ENCODE results near the gene KRTAP10-2. TPM values are rescaled to one million over a fixed set of nuclear protein-coding genes. Genes with fewer than 3 reads are reported as not detected.
"Not testable (repeated sequence)": the region's sequence is repeated elsewhere in the genome, so short reads cannot be mapped to it uniquely, and the experiment has no call there.

Gene KRTAP10-2
- total RNA-seq, 1 experiment from 2014 or later = not detected

GRCh38 chr21:44579056-44579832 is 27.9 kb upstream of the KRTAP10-2 start:
- no peak for DNase-seq
- Histone ChIP-seq H3K79me2 (ENCODE audit: low read length) (no peaks in the 10 kb centered on the region), H3K9me3 (ENCODE audit: low read length) (no peaks in the 10 kb centered on the region), H3K9me2 (replicated peaks; ENCODE audit: insufficient read depth, low read length) (no peaks in the 10 kb centered on the region), H3K4me1 (ENCODE audit: low read length) (no peaks in the 10 kb centered on the region), H2AFZ (ENCODE audit: low read length) (no peak overlapping the region), H3K27me3 (ENCODE audit: low read length) (no peaks in the 10 kb centered on the region), H3K4me2 (ENCODE audit: low read depth, low read length, poor library complexity, severe bottlenecking) (no peak overlapping the region), H4K20me1 (ENCODE audit: insufficient read depth, low read depth, low read length) (no peaks in the 10 kb centered on the region), H3K9ac (ENCODE audit: low read length) (no peak overlapping the region), H3K27ac (ENCODE audit: low read length) (no peak overlapping the region), H3K4me3 (ENCODE audit: low read length) (no peak overlapping the region), H3K36me3 (ENCODE audit: insufficient read depth, low read length) (no peaks in the 10 kb centered on the region)

- H3K4me1 ChIP-seq (ENCODE audit: low read length) = no peaks in the 10 kb centered on the region
- no peaks in the 10 kb centered on the region for H3K9me3 ChIP-seq (ENCODE audit: low read length)
- DNase-seq = no peak
Measured at GRCh38 chr21:44578371-44579055, 27.2 kb upstream of the KRTAP10-2 start.

GRCh38 chr21:44576025-44576420 is 24.7 kb upstream of the KRTAP10-2 start:
- Histone ChIP-seq H3K9me3 (ENCODE audit: low read length) (no peaks in the 10 kb centered on the region), H3K79me2 (ENCODE audit: low read length) (no peaks in the 10 kb centered on the region), H3K27ac (ENCODE audit: low read length) (no peak overlapping the region), H4K20me1 (ENCODE audit: insufficient read depth, low read depth, low read length) (no peaks in the 10 kb centered on the region), H3K4me3 (ENCODE audit: low read length) (no peak overlapping the region), H3K4me2 (ENCODE audit: low read depth, low read length, poor library complexity, severe bottlenecking) (no peak overlapping the region), H3K9me2 (replicated peaks; ENCODE audit: insufficient read depth, low read length) (no peaks in the 10 kb centered on the region), H3K9ac (ENCODE audit: low read length) (no peak overlapping the region), H2AFZ (ENCODE audit: low read length) (no peak overlapping the region), H3K4me1 (ENCODE audit: low read length) (no peaks in the 10 kb centered on the region), H3K27me3 (ENCODE audit: low read length) (no peaks in the 10 kb centered on the region), H3K36me3 (ENCODE audit: insufficient read depth, low read length) (no peaks in the 10 kb centered on the region)
- DNase-seq = no peak

More at GRCh38 chr21:44578371-44579055, 27.2 kb upstream of the KRTAP10-2 start:
- no peaks in the 10 kb centered on the region for H4K20me1 ChIP-seq (ENCODE audit: insufficient read depth, low read depth, low read length)
- no peak overlapping the region for H3K4me3 ChIP-seq (ENCODE audit: low read length)
- H3K27me3 ChIP-seq (ENCODE audit: low read length) = no peaks in the 10 kb centered on the region
- no peak overlapping the region for H3K27ac ChIP-seq (ENCODE audit: low read length)
- no peak overlapping the region for H3K4me2 ChIP-seq (ENCODE audit: low read depth, low read length, poor library complexity, severe bottlenecking)
- no peak overlapping the region for H2AFZ ChIP-seq (ENCODE audit: low read length)
- H3K9ac ChIP-seq (ENCODE audit: low read length) = no peak overlapping the region
- no peaks in the 10 kb centered on the region for H3K36me3 ChIP-seq (ENCODE audit: insufficient read depth, low read length)
- H3K79me2 ChIP-seq (ENCODE audit: low read length) = no peaks in the 10 kb centered on the region
- no peaks in the 10 kb centered on the region for H3K9me2 ChIP-seq (replicated peaks; ENCODE audit: insufficient read depth, low read length)

GRCh38 chr21:44575307-44576024 is 24.2 kb upstream of the KRTAP10-2 start:
- no peak overlapping the region for H3K4me3 ChIP-seq (ENCODE audit: low read length)
- no peak overlapping the region for H2AFZ ChIP-seq (ENCODE audit: low read length)
- no peaks in the 10 kb centered on the region for H3K4me1 ChIP-seq (ENCODE audit: low read length)
- H4K20me1 ChIP-seq (ENCODE audit: insufficient read depth, low read depth, low read length) = no peaks in the 10 kb centered on the region
- no peak overlapping the region for H3K9ac ChIP-seq (ENCODE audit: low read length)
- no peak for DNase-seq
- no peaks in the 10 kb centered on the region for H3K79me2 ChIP-seq (ENCODE audit: low read length)
- no peak overlapping the region for H3K4me2 ChIP-seq (ENCODE audit: low read depth, low read length, poor library complexity, severe bottlenecking)
- H3K9me3 ChIP-seq (ENCODE audit: low read length) = no peaks in the 10 kb centered on the region
- no peaks in the 10 kb centered on the region for H3K9me2 ChIP-seq (replicated peaks; ENCODE audit: insufficient read depth, low read length)
- no peak overlapping the region for H3K27ac ChIP-seq (ENCODE audit: low read length)
- no peaks in the 10 kb centered on the region for H3K27me3 ChIP-seq (ENCODE audit: low read length)
- H3K36me3 ChIP-seq (ENCODE audit: insufficient read depth, low read length) = no peaks in the 10 kb centered on the region

- Histone ChIP-seq H3K4me2 (ENCODE audit: low read depth, low read length, poor library complexity, severe bottlenecking) (no peak overlapping the region), H4K20me1 (ENCODE audit: insufficient read depth, low read depth, low read length) (no peaks in the 10 kb centered on the region), H3K9me2 (replicated peaks; ENCODE audit: insufficient read depth, low read length) (no peaks in the 10 kb centered on the region), H3K36me3 (ENCODE audit: insufficient read depth, low read length) (no peaks in the 10 kb centered on the region), H3K27me3 (ENCODE audit: low read length) (no peaks in the 10 kb centered on the region), H3K9me3 (ENCODE audit: low read length) (no peaks in the 10 kb centered on the region), H3K4me1 (ENCODE audit: low read length) (no peaks in the 10 kb centered on the region), H3K9ac (ENCODE audit: low read length) (no peak overlapping the region), H3K79me2 (ENCODE audit: low read length) (no peaks in the 10 kb centered on the region), H3K27ac (ENCODE audit: low read length) (no peak overlapping the region), H2AFZ (ENCODE audit: low read length) (no peak overlapping the region), H3K4me3 (ENCODE audit: low read length) (no peak overlapping the region)
- no peak for DNase-seq
Measured at GRCh38 chr21:44574457-44575306, 23.4 kb upstream of the KRTAP10-2 start.

- not testable (repeated sequence) for H3K9me2 ChIP-seq (replicated peaks; ENCODE audit: insufficient read depth, low read length); H4K20me1 ChIP-seq (ENCODE audit: insufficient read depth, low read depth, low read length); H3K4me2 ChIP-seq (ENCODE audit: low read depth, low read length, poor library complexity, severe bottlenecking); DNase-seq; H3K9ac ChIP-seq (ENCODE audit: low read length); H3K9me3 ChIP-seq (ENCODE audit: low read length); H3K27me3 ChIP-seq (ENCODE audit: low read length); H3K4me1 ChIP-seq (ENCODE audit: low read length); H3K27ac ChIP-seq (ENCODE audit: low read length); H3K4me3 ChIP-seq (ENCODE audit: low read length); H3K36me3 ChIP-seq (ENCODE audit: insufficient read depth, low read length); H2AFZ ChIP-seq (ENCODE audit: low read length); H3K79me2 ChIP-seq (ENCODE audit: low read length)
Measured at GRCh38 chr21:44573630-44574456, 22.5 kb upstream of the KRTAP10-2 start, which contains the start of gene KRTAP10-4. TSS of gene KRTAP10-4 (plus strand) at chr21:44573729. CDS start at chr21:44573759, 30 bp downstream.

GRCh38 chr21:44572959-44573583 is 21.8 kb upstream of the KRTAP10-2 start:
- Histone ChIP-seq H3K36me3 (ENCODE audit: insufficient read depth, low read length) (no peaks in the 10 kb centered on the region), H2AFZ (ENCODE audit: low read length) (no peak overlapping the region), H3K4me1 (ENCODE audit: low read length) (no peaks in the 10 kb centered on the region; the same call in 1 of the 2 replicates), H3K79me2 (ENCODE audit: low read length) (no peaks in the 10 kb centered on the region), H3K4me2 (ENCODE audit: low read depth, low read length, poor library complexity, severe bottlenecking) (no peak overlapping the region), H4K20me1 (ENCODE audit: insufficient read depth, low read depth, low read length) (no peaks in the 10 kb centered on the region), H3K9ac (ENCODE audit: low read length) (no peak overlapping the region), H3K9me3 (ENCODE audit: low read length) (no peaks in the 10 kb centered on the region), H3K9me2 (replicated peaks; ENCODE audit: insufficient read depth, low read length) (no peaks in the 10 kb centered on the region), H3K27me3 (ENCODE audit: low read length) (no peaks in the 10 kb centered on the region), H3K4me3 (ENCODE audit: low read length) (no peak overlapping the region), H3K27ac (ENCODE audit: low read length) (no peak overlapping the region)
- no peak for DNase-seq

Measured in Karpas-422 (cell line).